H1 (cell line): ENCODE data around the gene WDFY1. TPM values are rescaled to one million over a fixed set of nuclear protein-coding genes. Genes with fewer than 3 reads are reported as not detected.

Experiments used
- CTCF ChIA-PET: fragments of 300-600 bp; sonication (Branson Sonifier 250); formaldehyde crosslinking; loops from one replicate; lab custom pipeline; 2021; ENCODE audit not compliant: partially characterized antibody; lab: Charles Lee
- POLR2A ChIA-PET: fragments of 300-600 bp; sonication (Branson Sonifier 250); formaldehyde crosslinking; loops from one replicate; lab custom pipeline; 2021; ENCODE audit warnings: inconsistent platforms; ENCODE audit not compliant: partially characterized antibody; lab: Charles Lee
- DNase-seq, 2 experiments: peaks; one replicate each; pipeline versions ENCODE4 v3.0.0 to v3.0.0-alpha.2; 2010 to 2022; ENCODE audit warnings: low spot score in 2 of 2, low read depth in 1 of 2, mixed read lengths in 1 of 2
- FAIRE-seq: peaks from 2 replicates; lab custom pipeline; 2011; peaks lifted over from hg19 to GRCh38; lab: Jason Lieb, UNC
- H2AFZ ChIP-seq: 2 replicates; pipeline ENCODE4 v1.8.1; 2012; ENCODE audit warnings: low read length, inconsistent platforms
- H2AK5ac ChIP-seq: 2 replicates; pipeline ENCODE4 v1.6.1; 2013; ENCODE audit warnings: low read depth, low read length
- H2BK120ac ChIP-seq: replicated peaks from 2 replicates; pipeline ENCODE3; 2013; ENCODE audit warnings: low read depth, low read length, inconsistent platforms
- H2BK12ac ChIP-seq: 2 replicates; pipeline ENCODE4 v1.6.1; 2013; ENCODE audit warnings: low read depth, low read length
- H2BK15ac ChIP-seq: 2 replicates; pipeline ENCODE4 v1.6.1; 2013; ENCODE audit warnings: low read length
- H2BK20ac ChIP-seq: 2 replicates; pipeline ENCODE4 v1.6.1; 2013; ENCODE audit warnings: low read length
- H2BK5ac ChIP-seq: 2 replicates; pipeline ENCODE4 v1.6.1; 2013; ENCODE audit warnings: low read depth, low read length
- H3K14ac ChIP-seq: 2 replicates; pipeline ENCODE4 v1.6.1; 2013; ENCODE audit warnings: inconsistent platforms; ENCODE audit not compliant: insufficient read length
- H3K18ac ChIP-seq: 2 replicates; pipeline ENCODE4 v1.6.1; 2013; ENCODE audit warnings: low read length; ENCODE audit errors: extremely low read depth
- H3K23ac ChIP-seq: 2 replicates; pipeline ENCODE4 v1.6.1; 2013; ENCODE audit warnings: inconsistent platforms; ENCODE audit not compliant: insufficient read length
- H3K23me2 ChIP-seq: 2 replicates; pipeline ENCODE4 v1.6.1; 2013; ENCODE audit warnings: low read depth, low read length
- H3K27ac ChIP-seq: 2 replicates; pipeline ENCODE4 v1.6.1; 2011; ENCODE audit warnings: low read depth, low read length, inconsistent platforms
- H3K27me3 ChIP-seq, 4 experiments: replicated peaks in 1 of 4; 1 replicate in 1 of 4; 2 replicates in 3 of 4; pipeline versions ENCODE4 v1.6.1 to v1.8.1; 2011 to 2013; ENCODE audit warnings: low read length in 3 of 4, mild to moderate bottlenecking in 3 of 4, inconsistent platforms in 2 of 4, mixed read lengths in 2 of 4, moderate library complexity in 1 of 4; ENCODE audit not compliant: control insufficient read depth in 3 of 4, insufficient read depth in 3 of 4; ENCODE audit errors: extremely low read depth in 1 of 4
- H3K36me3 ChIP-seq, 4 experiments: 2 replicates each; pipeline versions ENCODE4 v1.6.1 to v1.8.1; 2011 to 2013; ENCODE audit warnings: mild to moderate bottlenecking in 4 of 4, low read length in 3 of 4, moderate library complexity in 2 of 4, control low read depth in 1 of 4, inconsistent platforms in 1 of 4; ENCODE audit not compliant: insufficient read depth in 4 of 4, control insufficient read depth in 2 of 4
- H3K4ac ChIP-seq: replicated peaks from 2 replicates; pipeline ENCODE3; 2013; ENCODE audit warnings: low read length, low read depth, mixed read lengths, inconsistent platforms; ENCODE audit not compliant: insufficient read length
- H3K4me1 ChIP-seq, 4 experiments: replicated peaks in 1 of 4; 1 replicate in 1 of 4; 2 replicates in 3 of 4; pipeline versions ENCODE4 v1.6.1 to v1.8.1; 2011 to 2013; ENCODE audit warnings: low read length in 3 of 4, inconsistent platforms in 2 of 4, mixed read lengths in 1 of 4; ENCODE audit not compliant: insufficient read depth in 4 of 4, control insufficient read depth in 3 of 4
- H3K4me2 ChIP-seq, 2 experiments: 2 replicates each; pipeline versions ENCODE4 v1.6.1 to v1.8.1; 2011 to 2013; ENCODE audit warnings: low read depth in 2 of 2, low read length in 2 of 2, control low read depth in 1 of 2, inconsistent platforms in 1 of 2, mild to moderate bottlenecking in 1 of 2; ENCODE audit not compliant: insufficient read depth in 1 of 2
- H3K4me3 ChIP-seq, 4 experiments: fragments of 200-600, 300-600 bp in 1 of 4; sonication (generic), shearing (Covaris generic), sonication (Bioruptor Twin) in 1 of 4; 2 replicates each; pipeline versions ENCODE4 v1.5.1 to v1.8.1; 2011 to 2016; ENCODE audit warnings: low read length in 4 of 4, low read depth in 3 of 4, control low read depth in 2 of 4, inconsistent platforms in 2 of 4, mild to moderate bottlenecking in 2 of 4, mixed read lengths in 1 of 4, moderate library complexity in 1 of 4; ENCODE audit not compliant: insufficient read depth in 2 of 4; ENCODE audit errors: extremely low read depth in 1 of 4
- H3K56ac ChIP-seq: replicated peaks from 2 replicates; pipeline ENCODE3; 2013; ENCODE audit warnings: low read depth, mild to moderate bottlenecking, mixed read lengths, low read length, inconsistent platforms; ENCODE audit not compliant: insufficient read length
- H3K79me1 ChIP-seq: 2 replicates; pipeline ENCODE4 v1.6.1; 2013; ENCODE audit warnings: low read depth, low read length, control low read depth
- H3K79me2 ChIP-seq, 2 experiments: 2 replicates each; pipeline versions ENCODE4 v1.6.1 to v1.8.1; 2012 to 2013; ENCODE audit warnings: low read length in 2 of 2, mild to moderate bottlenecking in 2 of 2, inconsistent platforms in 1 of 2; ENCODE audit not compliant: insufficient read depth in 2 of 2, control insufficient read depth in 1 of 2
- H3K9ac ChIP-seq, 4 experiments: replicated peaks in 1 of 4; 1 replicate in 1 of 4; 2 replicates in 3 of 4; pipeline versions ENCODE4 v1.6.1 to v1.8.1; 2011 to 2013; ENCODE audit warnings: low read depth in 3 of 4, low read length in 3 of 4, control low read depth in 2 of 4, mild to moderate bottlenecking in 2 of 4, moderate library complexity in 2 of 4, inconsistent platforms in 1 of 4; ENCODE audit errors: extremely low read depth in 1 of 4
- H3K9me3 ChIP-seq, 2 experiments: 2 replicates each; pipeline versions ENCODE4 v1.6.1 to v1.8.1; 2012 to 2013; ENCODE audit warnings: mild to moderate bottlenecking in 2 of 2, moderate library complexity in 2 of 2, control low read depth in 1 of 2, inconsistent platforms in 1 of 2, low read depth in 1 of 2, low read length in 1 of 2, mixed read lengths in 1 of 2; ENCODE audit not compliant: insufficient read depth in 2 of 2
- H4K20me1 ChIP-seq, 2 experiments: replicated peaks in 1 of 2; 2 replicates each; pipeline versions ENCODE3 to v1.8.1; 2011 to 2013; ENCODE audit warnings: inconsistent platforms in 2 of 2, low read length in 2 of 2, mild to moderate bottlenecking in 1 of 2; ENCODE audit not compliant: insufficient read depth in 2 of 2, control insufficient read depth in 1 of 2
- H4K5ac ChIP-seq: 2 replicates; pipeline ENCODE4 v1.6.1; 2013; ENCODE audit warnings: low read length, low read depth, mixed read lengths, inconsistent platforms; ENCODE audit not compliant: insufficient read length
- H4K8ac ChIP-seq: 2 replicates; pipeline ENCODE4 v1.8.0; 2013; ENCODE audit warnings: mild to moderate bottlenecking, moderate library complexity, low read length, inconsistent platforms; ENCODE audit not compliant: insufficient read depth; ENCODE audit errors: extremely low read depth
- H4K91ac ChIP-seq: replicated peaks from 2 replicates; pipeline ENCODE3; 2013; ENCODE audit warnings: low read length, mixed read lengths, inconsistent platforms; ENCODE audit not compliant: insufficient read length
- CREB1 ChIP-seq: IDR thresholded peaks from 2 replicates; pipeline ENCODE4 v1.6.1; 2012; ENCODE audit warnings: inconsistent platforms
- JUND ChIP-seq: IDR thresholded peaks from 2 replicates; pipeline ENCODE4 v1.6.1; 2011; ENCODE audit warnings: mild to moderate bottlenecking, improper control_type of control experiment, low read length
- KDM4A ChIP-seq: IDR thresholded peaks from one replicate; pipeline ENCODE4 v1.7.1; 2012; ENCODE audit warnings: low read depth, mild to moderate bottlenecking, moderate library complexity, low read length, inconsistent platforms; ENCODE audit not compliant: severe bottlenecking
- NRF1 ChIP-seq: IDR thresholded peaks from 2 replicates; pipeline ENCODE4 v1.6.1; 2011; ENCODE audit warnings: mild to moderate bottlenecking, low read depth, low read length, improper control_type of control experiment
- POLR2A ChIP-seq, 2 experiments: IDR thresholded peaks; 1 replicate in 1 of 2; 2 replicates in 1 of 2; pipeline ENCODE4 v1.6.1; 2011; ENCODE audit warnings: low read depth in 2 of 2, low read length in 2 of 2, mild to moderate bottlenecking in 2 of 2; ENCODE audit errors: control extremely low read depth in 1 of 2
- RFX5 ChIP-seq: IDR thresholded peaks from 2 replicates; pipeline ENCODE4 v1.6.1; 2011; ENCODE audit warnings: low read depth, low read length, improper control_type of control experiment, borderline replicate concordance
- SIN3A ChIP-seq, 2 experiments: IDR thresholded peaks in 1 of 2; conservative IDR thresholded peaks in 1 of 2; 2 replicates each; pipeline ENCODE4 v1.6.1; 2011 to 2012; ENCODE audit warnings: low read length in 2 of 2, improper control_type of control experiment in 1 of 2, low read depth in 1 of 2, mild to moderate bottlenecking in 1 of 2
- SP1 ChIP-seq: IDR thresholded peaks from 2 replicates; pipeline ENCODE4 v1.6.1; 2011; ENCODE audit warnings: low read depth, low read length
- SP2 ChIP-seq: IDR thresholded peaks from 2 replicates; pipeline ENCODE4 v1.6.1; 2012; ENCODE audit warnings: mild to moderate bottlenecking, low read length, inconsistent platforms
- TEAD4 ChIP-seq: IDR thresholded peaks from 2 replicates; pipeline ENCODE4 v1.6.1; 2012; ENCODE audit warnings: low read depth, low read length, inconsistent platforms, mixed read lengths
- YY1 ChIP-seq: IDR thresholded peaks from 2 replicates; pipeline ENCODE4 v1.6.1; 2011; ENCODE audit warnings: low read depth, mild to moderate bottlenecking, low read length
- WGBS, 2 experiments: shearing (Covaris generic) in 1 of 2; methylation state at CpG; one replicate each; pipeline versions ENCODE4 v1.1.6 to v1.1.7; 2013 to 2015; ENCODE audit warnings: low lambda C conversion rate in 2 of 2, mixed read lengths in 2 of 2, inconsistent platforms in 1 of 2, low coverage in 1 of 2, missing lambda C conversion rate in 1 of 2; ENCODE audit not compliant: insufficient replicate concordance in 2 of 2, insufficient coverage in 1 of 2, insufficient read length in 1 of 2; ENCODE audit errors: extremely low coverage in 1 of 2, missing lambda C conversion rate in 1 of 2; 5-methylcytosine and 5-hydroxymethylcytosine counted together
- polyA plus RNA-seq, 7 experiments: library from polyadenylated mRNA; depleted of rRNA in 3 of 7; stranded (reverse) in 5 of 7; unstranded in 2 of 7; fragments of >200 nt in 5 of 7; fragments of 200-250 nt in 2 of 7; gene quantifications; 1 replicate in 5 of 7; 2 replicates in 1 of 7; 4 replicates in 1 of 7; pipeline versions ENCODE4 v1.2.1 to v1.2.3, GENCODE V29; 2011 to 2013; ENCODE audit warnings: missing spikeins in 2 of 7, mixed read lengths in 2 of 7
- total RNA-seq: library from RNA; stranded (reverse); fragmentation: NEBNext Ultra II Directional; extraction: Animal tissue kit (Norgen Biotek cat#: 25700); gene quantifications from 2 replicates; pipeline ENCODE4 v1.2.1, GENCODE V29; 2021
- TF ChIP-seq, protein P1 (sequence below): IDR thresholded peaks from 2 replicates; pipeline ENCODE4 v1.6.1; 2012; ENCODE audit warnings: low read length, inconsistent platforms

Gene WDFY1
- total and polyA plus RNA-seq, 2 of the 8 experiments (the other 6 are each of a cell fraction or from before 2014, with no cell fraction given): 68.4 to 94.7 TPM

DNA sequence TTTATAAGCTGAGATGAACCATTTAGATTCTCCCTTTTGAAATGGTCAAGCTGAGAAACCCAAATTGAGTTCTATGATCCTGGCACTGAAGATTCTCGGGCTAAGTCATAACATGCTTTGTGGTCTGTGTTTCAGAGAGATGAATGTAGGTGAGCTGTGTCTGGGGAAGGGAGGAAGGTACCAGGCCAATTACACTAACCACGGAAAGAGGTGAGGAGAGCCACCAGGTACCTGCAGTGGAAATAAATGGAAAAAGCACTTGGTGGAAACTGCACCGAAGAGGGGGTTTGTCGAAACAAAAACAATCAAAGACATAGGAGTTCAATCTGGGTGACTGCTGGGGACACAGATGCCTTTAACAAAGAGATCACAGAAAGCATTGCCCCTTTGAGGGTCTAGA, 11.2 kb upstream of the WDFY1 start:
- Histone ChIP-seq H3K27ac (no peak overlapping the region), H2AK5ac (no peak overlapping the region; the same call in 1 of the 2 replicates), H3K79me2 (peaks cover 18 to 41% of the 10 kb centered on the region in 2 experiments), H3K9me3 (no peaks in the 10 kb centered on the region), H4K8ac (no peak overlapping the region), H3K23me2 (no peaks in the 10 kb centered on the region), H3K14ac (no peak overlapping the region), H2BK5ac (no peak overlapping the region), H3K9ac (no peak overlapping the region), H4K5ac (no peak overlapping the region), H3K36me3 (peaks cover 0 to 20% (median 8%) of the 10 kb centered on the region in 4 experiments; a peak in 4 of 8 replicates), H4K20me1 (peaks cover 0 to 4% of the 10 kb centered on the region in 2 experiments), H3K23ac (no peak overlapping the region), H2AFZ (peak overlapping the region; percentile 82), H3K4ac (no peak overlapping the region), H3K4me3 (peak overlapping the region in 1 of 4 experiments; percentile 91; a peak in 1 of 8 replicates), H2BK15ac (no peak overlapping the region), H3K27me3 (no peaks in the 10 kb centered on the region), H2BK120ac (no peak overlapping the region), H4K91ac (no peak overlapping the region), H3K4me1 (peaks cover 3 to 11% (median 6%) of the 10 kb centered on the region in 4 experiments; a peak in 4 of 7 replicates), H2BK20ac (no peak overlapping the region), H3K4me2 (peak overlapping the region; percentile 44 to 57; a peak in 3 of 4 replicates), H3K18ac (no peak overlapping the region; the same call in 1 of the 2 replicates), H2BK12ac (0 out of 2 replicates have a peak overlapping the region, but pooled peaks have one; percentile 10), H3K79me1 (no peaks in the 10 kb centered on the region; the same call in 1 of the 2 replicates), H3K56ac (no peak overlapping the region)
- POLR2A ChIA-PET: interaction anchor here (0.9 to 2.9 kb wide), 5 partner anchors 9 to 53 kb away, joined by 3 to 9 read pairs (median 6); partner anchors contain the start of gene WDFY1
- CTCF ChIA-PET: interaction anchor here (0.7 to 1.8 kb wide), 3 partner anchors 10 to 427 kb away, joined by 3 read pairs; no protein-coding TSS in a partner anchor
- WGBS, 2 experiments: 88% methylated on average over 4 of the region's 4 CpGs; no CpG with 5 or more reads in 1 of the 2 experiments
- FAIRE-seq (no peak), DNase-seq (no peak)
- TF ChIP-seq SP2: no peak
- TF ChIP-seq POLR2A (IDR thresholded peaks at IDR 0.05; ENCODE audit: control extremely low read depth in 1 of 2, low read depth in 2 of 2, low read length in 2 of 2): no peak
- no peak for TF ChIP-seq NRF1
- TF ChIP-seq YY1: no peak
- no peak for TF ChIP-seq TEAD4
- no peak for TF ChIP-seq SIN3A (conservative IDR thresholded peaks at IDR 0.05 in 1 of 2, IDR thresholded peaks at IDR 0.05 in 1 of 2; ENCODE audit: low read depth in 1 of 2, low read length in 2 of 2)
- TF ChIP-seq RFX5: no peak
- no peak for TF ChIP-seq CREB1
- TF ChIP-seq, protein P1, sequence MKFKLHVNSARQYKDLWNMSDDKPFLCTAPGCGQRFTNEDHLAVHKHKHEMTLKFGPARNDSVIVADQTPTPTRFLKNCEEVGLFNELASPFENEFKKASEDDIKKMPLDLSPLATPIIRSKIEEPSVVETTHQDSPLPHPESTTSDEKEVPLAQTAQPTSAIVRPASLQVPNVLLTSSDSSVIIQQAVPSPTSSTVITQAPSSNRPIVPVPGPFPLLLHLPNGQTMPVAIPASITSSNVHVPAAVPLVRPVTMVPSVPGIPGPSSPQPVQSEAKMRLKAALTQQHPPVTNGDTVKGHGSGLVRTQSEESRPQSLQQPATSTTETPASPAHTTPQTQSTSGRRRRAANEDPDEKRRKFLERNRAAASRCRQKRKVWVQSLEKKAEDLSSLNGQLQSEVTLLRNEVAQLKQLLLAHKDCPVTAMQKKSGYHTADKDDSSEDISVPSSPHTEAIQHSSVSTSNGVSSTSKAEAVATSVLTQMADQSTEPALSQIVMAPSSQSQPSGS: no peak
- TF ChIP-seq KDM4A: no peak
- no peak for TF ChIP-seq JUND
- no peak for TF ChIP-seq SP1
